A549 (cell line): ENCODE measurements around the gene NEK11. TPM values are rescaled to one million over a fixed set of nuclear protein-coding genes. Genes with fewer than 3 reads are reported as not detected.

Experiments
- ATAC-seq, 2 experiments: fragments of 200-7000 bp in 1 of 2; fragments of >200 bp in 1 of 2; cut with Nextera tagmentation in 1 of 2; cut with Tn5 transposase in 1 of 2; 3 replicates each; pipeline versions ENCODE4 v1.8.0 to v1.9.1; 2018 to 2020; ENCODE audit warnings: mild to moderate bottlenecking in 1 of 2, moderate library complexity in 1 of 2
- CTCF ChIA-PET: fragments of 300-600 bp; sonication (Branson Sonifier 250); formaldehyde crosslinking; extraction: SDS; loops from one replicate; lab custom pipeline; 2021; ENCODE audit warnings: antibody characterized with exemption, inconsistent platforms; lab: Yijun Ruan, JAX
- POLR2A ChIA-PET: fragments of 350-600 bp; formaldehyde crosslinking; extraction: SDS; loops from one replicate; lab custom pipeline; 2021; ENCODE audit warnings: antibody characterized with exemption, inconsistent platforms; lab: Yijun Ruan, JAX
- DNase-seq, 2 experiments: peaks; one replicate each; pipeline versions ENCODE4 v3.0.0 to v3.0.0-alpha.2; 2011 to 2016; ENCODE audit warnings: low read depth in 1 of 2, low spot score in 1 of 2
- FAIRE-seq: peaks from 2 replicates; lab custom pipeline; 2011; peaks lifted over from hg19 to GRCh38; lab: Jason Lieb, UNC
- H3K27ac ChIP-seq, 2 experiments: fragments of >200 bp; sonication (Bioruptor Twin); formaldehyde crosslinking; 3 replicates each; pipeline ENCODE4 v1.5.1; 2016 to 2017
- H3K4me1 ChIP-seq: fragments of >200 bp; sonication (Bioruptor Twin); formaldehyde crosslinking; 3 replicates; pipeline ENCODE4 v1.6.1; 2016
- H3K4me2 ChIP-seq: fragments of >200 bp; sonication (Bioruptor Twin); formaldehyde crosslinking; 3 replicates; pipeline ENCODE4 v1.6.1; 2016
- H3K4me3 ChIP-seq: fragments of >200 bp; sonication (Bioruptor Twin); formaldehyde crosslinking; 3 replicates; pipeline ENCODE4 v1.5.1; 2016
- H3K9me3 ChIP-seq: fragments of >200 bp; sonication (Bioruptor Twin); formaldehyde crosslinking; 3 replicates; pipeline ENCODE4 v1.6.1; 2016
- BHLHE40 ChIP-seq: IDR thresholded peaks from 2 replicates; pipeline ENCODE4 v1.6.1; 2012; ENCODE audit warnings: low read depth, low read length, inconsistent platforms
- CBX2 ChIP-seq: fragments of 200-600 bp; sonication (generic); IDR thresholded peaks from 2 replicates; pipeline ENCODE4 v1.6.1; 2016; ENCODE audit warnings: low read depth, mild to moderate bottlenecking, borderline replicate concordance
- CBX8 ChIP-seq: fragments of 200-600 bp; sonication (generic); IDR thresholded peaks from 2 replicates; pipeline ENCODE4 v1.6.1; 2016
- CEBPB ChIP-seq, 2 experiments: fragments of >200 bp in 1 of 2; sonication (Bioruptor Twin) in 1 of 2; formaldehyde crosslinking in 1 of 2; IDR thresholded peaks; 2 replicates each; pipeline ENCODE4 v1.6.1; 2012 to 2016
- CHD2 ChIP-seq: fragments of 150-350 bp; IDR thresholded peaks from 2 replicates; pipeline ENCODE4 v1.6.1; 2014; ENCODE audit warnings: low read length; ENCODE audit not compliant: partially characterized antibody
- CHD4 ChIP-seq: fragments of 200-600 bp; sonication (generic); IDR thresholded peaks from 2 replicates; pipeline ENCODE4 v1.6.1; 2016; ENCODE audit warnings: antibody characterized with exemption, mild to moderate bottlenecking, borderline replicate concordance
- EHMT2 ChIP-seq: fragments of 200-600 bp; sonication (generic); IDR thresholded peaks from 2 replicates; pipeline ENCODE4 v1.6.1; 2016; ENCODE audit warnings: antibody characterized with exemption, low read depth, mild to moderate bottlenecking, moderate library complexity
- HOXB13 ChIP-seq: fragments of 250-450 bp; sonication (Bioruptor Pico); IDR thresholded peaks from 2 replicates; pipeline ENCODE4 v1.5.0; 2020; ENCODE audit warnings: low read depth, mild to moderate bottlenecking, moderate library complexity
- HOXB5 ChIP-seq: fragments of 250-450 bp; sonication (Bioruptor Pico); IDR thresholded peaks from 2 replicates; pipeline ENCODE4 v1.5.0; 2020; ENCODE audit warnings: mild to moderate bottlenecking, moderate library complexity
- JUN ChIP-seq, 2 experiments: fragments of >200 bp; sonication (Bioruptor Twin); formaldehyde crosslinking; IDR thresholded peaks; 2 replicates in 1 of 2; 3 replicates in 1 of 2; pipeline ENCODE4 v1.6.1; 2016 to 2017
- JUNB ChIP-seq: fragments of >200 bp; sonication (Bioruptor Twin); formaldehyde crosslinking; IDR thresholded peaks from 2 replicates; pipeline ENCODE4 v1.6.1; 2016
- KDM1A ChIP-seq: fragments of 200-600 bp; sonication (generic); IDR thresholded peaks from 2 replicates; pipeline ENCODE4 v1.6.1; 2016; ENCODE audit warnings: low read depth, mild to moderate bottlenecking
- MAZ ChIP-seq: fragments of 150-350 bp; IDR thresholded peaks from 2 replicates; pipeline ENCODE4 v1.6.1; 2014; ENCODE audit warnings: antibody characterized with exemption, low read depth, low read length, borderline replicate concordance
- POLR2AphosphoS2 ChIP-seq: conservative IDR thresholded peaks from 2 replicates; pipeline ENCODE4 v1.6.1; 2012; ENCODE audit warnings: low read length, improper control_type of control experiment, inconsistent platforms
- RAD21 ChIP-seq, 2 experiments: fragments of >200 bp in 1 of 2; sonication (Bioruptor Twin) in 1 of 2; formaldehyde crosslinking in 1 of 2; IDR thresholded peaks in 1 of 2; conservative IDR thresholded peaks in 1 of 2; 2 replicates in 1 of 2; 3 replicates in 1 of 2; pipeline ENCODE4 v1.6.1; 2012 to 2018; ENCODE audit warnings: inconsistent platforms in 1 of 2
- RARB ChIP-seq: fragments of 250-450 bp; sonication (Bioruptor Pico); IDR thresholded peaks from 2 replicates; pipeline ENCODE4 v1.8.0; 2021; ENCODE audit warnings: mild to moderate bottlenecking, moderate library complexity
- RCOR1 ChIP-seq: fragments of 150-350 bp; IDR thresholded peaks from 2 replicates; pipeline ENCODE4 v1.6.1; 2014; ENCODE audit warnings: antibody characterized with exemption, low read length, low read depth
- TFCP2L1 ChIP-seq: fragments of 250-450 bp; sonication (Bioruptor Pico); IDR thresholded peaks from 2 replicates; pipeline ENCODE4 v1.5.0; 2021; ENCODE audit warnings: mild to moderate bottlenecking
- ZFP36 ChIP-seq: fragments of 450-650 bp; IDR thresholded peaks from 2 replicates; pipeline ENCODE4 v1.6.1; 2014; ENCODE audit warnings: borderline replicate concordance; ENCODE audit not compliant: partially characterized antibody
- WGBS: methylation state at CpG from one replicate; pipeline ENCODE4 v1.1.6; 2017; ENCODE audit errors: missing lambda C conversion rate; 5-methylcytosine and 5-hydroxymethylcytosine counted together
- polyA plus RNA-seq, 4 experiments: library from polyadenylated mRNA; depleted of rRNA in 3 of 4; stranded (reverse); fragments of >200 nt; fragmentation: RNase III in 1 of 4; extraction: RNeasy Plus Mini Kit Qiagen cat#74134 plus additional on column Dnase treatment in 1 of 4; gene quantifications; 2 replicates in 3 of 4; 3 replicates in 1 of 4; pipeline ENCODE4 v1.2.3, GENCODE V29; 2011 to 2017
- TF ChIP-seq, protein P1 (sequence below): fragments of 450-650 bp; IDR thresholded peaks from 2 replicates; pipeline ENCODE4 v1.6.1; 2014; ENCODE audit warnings: antibody characterized with exemption
- TF ChIP-seq, protein P2 (sequence below): fragments of >200 bp; sonication (Bioruptor Twin); formaldehyde crosslinking; IDR thresholded peaks from 3 replicates; pipeline ENCODE4 v1.5.1; 2016
- TF ChIP-seq, protein P3 (sequence below): fragments of 250-450 bp; sonication (Bioruptor Pico); IDR thresholded peaks from 2 replicates; pipeline ENCODE4 v1.5.0; 2021; ENCODE audit warnings: mild to moderate bottlenecking, moderate library complexity, borderline replicate concordance
- TF ChIP-seq, protein P4 (sequence below): IDR thresholded peaks from 2 replicates; pipeline ENCODE4 v1.6.1; 2012
- TF ChIP-seq, protein P5 (sequence below): IDR thresholded peaks from 2 replicates; pipeline ENCODE4 v1.6.1; 2012
- TF ChIP-seq, protein P6 (sequence below): fragments of 200-600 bp; sonication (generic); IDR thresholded peaks from 2 replicates; pipeline ENCODE4 v1.6.1; 2016; ENCODE audit warnings: antibody characterized with exemption, mild to moderate bottlenecking, moderate library complexity

The NEK11 gene
- polyA plus RNA-seq, 2 of the 4 experiments (the other 2 are of a cell fraction) = 5.8 to 8.9 TPM

DNA sequence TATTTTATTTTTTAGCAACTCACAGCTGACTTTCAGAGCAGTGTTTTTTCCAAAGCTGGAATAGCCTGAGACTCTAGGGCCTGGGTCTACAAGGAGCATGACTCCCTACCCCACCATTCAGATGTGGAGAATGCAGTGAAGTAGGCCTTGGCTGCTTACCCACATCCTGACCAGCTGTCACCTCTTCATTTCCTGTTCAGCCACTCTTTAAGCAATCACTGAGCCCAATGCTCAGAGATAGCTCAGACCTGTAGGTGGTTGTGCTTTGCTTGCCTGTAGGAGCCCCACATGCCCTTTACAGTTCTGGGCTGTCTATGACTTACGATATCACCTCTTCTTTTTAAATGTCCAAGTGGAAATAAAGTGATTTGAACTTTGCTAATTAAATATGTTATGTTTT, 148.1 kb downstream of the NEK11 start:
- 88% methylated on average over 1 of the region's 1 CpG for WGBS
- ChIA-PET CTCF (no interaction called here), POLR2A (no interaction called here)
- ATAC-seq = no peak
- TF ChIP-seq, protein P1, sequence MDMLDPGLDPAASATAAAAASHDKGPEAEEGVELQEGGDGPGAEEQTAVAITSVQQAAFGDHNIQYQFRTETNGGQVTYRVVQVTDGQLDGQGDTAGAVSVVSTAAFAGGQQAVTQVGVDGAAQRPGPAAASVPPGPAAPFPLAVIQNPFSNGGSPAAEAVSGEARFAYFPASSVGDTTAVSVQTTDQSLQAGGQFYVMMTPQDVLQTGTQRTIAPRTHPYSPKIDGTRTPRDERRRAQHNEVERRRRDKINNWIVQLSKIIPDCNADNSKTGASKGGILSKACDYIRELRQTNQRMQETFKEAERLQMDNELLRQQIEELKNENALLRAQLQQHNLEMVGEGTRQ = no peak
- no peak for TF ChIP-seq JUN (IDR thresholded peaks at IDR 0.05)
- TF ChIP-seq RCOR1 = no peak
- no peak for TF ChIP-seq HOXB5 (CRISPR knock-in tag)
- TF ChIP-seq TFCP2L1 = no peak
- TF ChIP-seq, protein P2, sequence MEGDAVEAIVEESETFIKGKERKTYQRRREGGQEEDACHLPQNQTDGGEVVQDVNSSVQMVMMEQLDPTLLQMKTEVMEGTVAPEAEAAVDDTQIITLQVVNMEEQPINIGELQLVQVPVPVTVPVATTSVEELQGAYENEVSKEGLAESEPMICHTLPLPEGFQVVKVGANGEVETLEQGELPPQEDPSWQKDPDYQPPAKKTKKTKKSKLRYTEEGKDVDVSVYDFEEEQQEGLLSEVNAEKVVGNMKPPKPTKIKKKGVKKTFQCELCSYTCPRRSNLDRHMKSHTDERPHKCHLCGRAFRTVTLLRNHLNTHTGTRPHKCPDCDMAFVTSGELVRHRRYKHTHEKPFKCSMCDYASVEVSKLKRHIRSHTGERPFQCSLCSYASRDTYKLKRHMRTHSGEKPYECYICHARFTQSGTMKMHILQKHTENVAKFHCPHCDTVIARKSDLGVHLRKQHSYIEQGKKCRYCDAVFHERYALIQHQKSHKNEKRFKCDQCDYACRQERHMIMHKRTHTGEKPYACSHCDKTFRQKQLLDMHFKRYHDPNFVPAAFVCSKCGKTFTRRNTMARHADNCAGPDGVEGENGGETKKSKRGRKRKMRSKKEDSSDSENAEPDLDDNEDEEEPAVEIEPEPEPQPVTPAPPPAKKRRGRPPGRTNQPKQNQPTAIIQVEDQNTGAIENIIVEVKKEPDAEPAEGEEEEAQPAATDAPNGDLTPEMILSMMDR = no peak
- TF ChIP-seq, protein P3, sequence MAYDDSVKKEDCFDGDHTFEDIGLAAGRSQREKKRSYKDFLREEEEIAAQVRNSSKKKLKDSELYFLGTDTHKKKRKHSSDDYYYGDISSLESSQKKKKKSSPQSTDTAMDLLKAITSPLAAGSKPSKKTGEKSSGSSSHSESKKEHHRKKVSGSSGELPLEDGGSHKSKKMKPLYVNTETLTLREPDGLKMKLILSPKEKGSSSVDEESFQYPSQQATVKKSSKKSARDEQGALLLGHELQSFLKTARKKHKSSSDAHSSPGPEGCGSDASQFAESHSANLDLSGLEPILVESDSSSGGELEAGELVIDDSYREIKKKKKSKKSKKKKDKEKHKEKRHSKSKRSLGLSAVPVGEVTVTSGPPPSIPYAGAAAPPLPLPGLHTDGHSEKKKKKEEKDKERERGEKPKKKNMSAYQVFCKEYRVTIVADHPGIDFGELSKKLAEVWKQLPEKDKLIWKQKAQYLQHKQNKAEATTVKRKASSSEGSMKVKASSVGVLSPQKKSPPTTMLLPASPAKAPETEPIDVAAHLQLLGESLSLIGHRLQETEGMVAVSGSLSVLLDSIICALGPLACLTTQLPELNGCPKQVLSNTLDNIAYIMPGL (CRISPR knock-in tag) = no peak
- TF ChIP-seq POLR2AphosphoS2 = no peak
- no peak for TF ChIP-seq CBX2
- TF ChIP-seq RAD21 (conservative IDR thresholded peaks at IDR 0.05 in 1 of 2, IDR thresholded peaks at IDR 0.05 in 1 of 2) = no peak
- no peak for TF ChIP-seq CHD2
- TF ChIP-seq MAZ = no peak
- TF ChIP-seq, protein P4, sequence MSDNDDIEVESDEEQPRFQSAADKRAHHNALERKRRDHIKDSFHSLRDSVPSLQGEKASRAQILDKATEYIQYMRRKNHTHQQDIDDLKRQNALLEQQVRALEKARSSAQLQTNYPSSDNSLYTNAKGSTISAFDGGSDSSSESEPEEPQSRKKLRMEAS = no peak
- TF ChIP-seq CBX8 = no peak
- TF ChIP-seq EHMT2 = no peak
- no peak for TF ChIP-seq CEBPB (IDR thresholded peaks at IDR 0.05)
- no peak for TF ChIP-seq HOXB13 (CRISPR knock-in tag)
- TF ChIP-seq CHD4 = no peak
- TF ChIP-seq JUNB = no peak
- TF ChIP-seq, protein P5, sequence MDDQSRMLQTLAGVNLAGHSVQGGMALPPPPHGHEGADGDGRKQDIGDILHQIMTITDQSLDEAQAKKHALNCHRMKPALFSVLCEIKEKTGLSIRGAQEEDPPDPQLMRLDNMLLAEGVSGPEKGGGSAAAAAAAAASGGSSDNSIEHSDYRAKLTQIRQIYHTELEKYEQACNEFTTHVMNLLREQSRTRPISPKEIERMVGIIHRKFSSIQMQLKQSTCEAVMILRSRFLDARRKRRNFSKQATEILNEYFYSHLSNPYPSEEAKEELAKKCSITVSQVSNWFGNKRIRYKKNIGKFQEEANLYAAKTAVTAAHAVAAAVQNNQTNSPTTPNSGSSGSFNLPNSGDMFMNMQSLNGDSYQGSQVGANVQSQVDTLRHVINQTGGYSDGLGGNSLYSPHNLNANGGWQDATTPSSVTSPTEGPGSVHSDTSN = no peak
- Histone ChIP-seq H3K27ac (no peak overlapping the region), H3K4me1 (no peaks in the 10 kb centered on the region), H3K9me3 (no peaks in the 10 kb centered on the region), H3K4me3 (no peak overlapping the region), H3K4me2 (no peak overlapping the region)
- no peak for FAIRE-seq
- no peak for DNase-seq

DNA sequence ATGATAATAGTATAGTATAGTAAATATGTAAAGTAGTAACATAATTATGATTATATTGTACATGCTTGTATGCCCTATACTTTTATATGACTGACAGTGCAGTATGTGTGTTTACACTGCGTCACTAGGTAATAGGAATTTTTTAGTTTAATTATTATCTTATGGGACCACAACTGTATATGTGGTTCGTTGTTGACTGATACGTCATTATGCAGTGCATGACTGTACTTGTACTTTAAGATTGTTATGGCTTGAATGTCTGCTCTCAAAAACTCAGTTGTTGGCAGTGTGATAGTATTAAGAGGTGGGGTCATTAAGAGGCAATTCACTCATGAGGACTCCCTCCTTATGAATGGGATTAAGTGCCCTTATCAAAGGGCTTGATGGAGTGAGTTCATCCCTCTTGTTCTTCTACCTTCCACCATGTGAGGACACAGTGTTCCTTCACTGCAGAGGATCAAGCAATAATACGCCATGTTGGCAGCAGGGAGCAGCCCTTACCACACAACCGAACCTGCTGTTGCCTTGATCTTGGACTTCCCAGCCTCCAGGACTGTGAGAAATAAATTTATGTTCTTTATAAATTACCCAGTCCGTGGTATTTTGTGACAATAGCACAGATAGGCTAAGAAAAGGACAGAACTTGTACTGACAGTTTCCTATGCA, 152.2 kb downstream of the NEK11 start:
- no peak for DNase-seq
- Histone ChIP-seq H3K9me3 (no peaks in the 10 kb centered on the region), H3K27ac (no peak overlapping the region), H3K4me1 (no peaks in the 10 kb centered on the region), H3K4me3 (no peak overlapping the region), H3K4me2 (no peak overlapping the region)
- CTCF ChIA-PET = no interaction called here
- WGBS = 76% methylated on average over 6 of the region's 6 CpGs
- no peak for FAIRE-seq
- POLR2A ChIA-PET = no interaction called here
- no peak for ATAC-seq
- TF ChIP-seq ZFP36 (no peak), RARB (CRISPR knock-in tag) (no peak), KDM1A (no peak), BHLHE40 (no peak)
- TF ChIP-seq, protein P6, sequence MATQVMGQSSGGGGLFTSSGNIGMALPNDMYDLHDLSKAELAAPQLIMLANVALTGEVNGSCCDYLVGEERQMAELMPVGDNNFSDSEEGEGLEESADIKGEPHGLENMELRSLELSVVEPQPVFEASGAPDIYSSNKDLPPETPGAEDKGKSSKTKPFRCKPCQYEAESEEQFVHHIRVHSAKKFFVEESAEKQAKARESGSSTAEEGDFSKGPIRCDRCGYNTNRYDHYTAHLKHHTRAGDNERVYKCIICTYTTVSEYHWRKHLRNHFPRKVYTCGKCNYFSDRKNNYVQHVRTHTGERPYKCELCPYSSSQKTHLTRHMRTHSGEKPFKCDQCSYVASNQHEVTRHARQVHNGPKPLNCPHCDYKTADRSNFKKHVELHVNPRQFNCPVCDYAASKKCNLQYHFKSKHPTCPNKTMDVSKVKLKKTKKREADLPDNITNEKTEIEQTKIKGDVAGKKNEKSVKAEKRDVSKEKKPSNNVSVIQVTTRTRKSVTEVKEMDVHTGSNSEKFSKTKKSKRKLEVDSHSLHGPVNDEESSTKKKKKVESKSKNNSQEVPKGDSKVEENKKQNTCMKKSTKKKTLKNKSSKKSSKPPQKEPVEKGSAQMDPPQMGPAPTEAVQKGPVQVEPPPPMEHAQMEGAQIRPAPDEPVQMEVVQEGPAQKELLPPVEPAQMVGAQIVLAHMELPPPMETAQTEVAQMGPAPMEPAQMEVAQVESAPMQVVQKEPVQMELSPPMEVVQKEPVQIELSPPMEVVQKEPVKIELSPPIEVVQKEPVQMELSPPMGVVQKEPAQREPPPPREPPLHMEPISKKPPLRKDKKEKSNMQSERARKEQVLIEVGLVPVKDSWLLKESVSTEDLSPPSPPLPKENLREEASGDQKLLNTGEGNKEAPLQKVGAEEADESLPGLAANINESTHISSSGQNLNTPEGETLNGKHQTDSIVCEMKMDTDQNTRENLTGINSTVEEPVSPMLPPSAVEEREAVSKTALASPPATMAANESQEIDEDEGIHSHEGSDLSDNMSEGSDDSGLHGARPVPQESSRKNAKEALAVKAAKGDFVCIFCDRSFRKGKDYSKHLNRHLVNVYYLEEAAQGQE = no peak
- TF ChIP-seq, protein P2 = no peak
